Bone marrow (tissue), 2 donors: ENCODE measurements around the gene TGFA.
"Not testable (repeated sequence)": the region's sequence is repeated elsewhere in the genome, so short reads cannot be mapped to it uniquely, and the experiment has no call there.

ENCODE experiments used
- DNase-seq, 2 donors: peaks; one replicate each; lab custom pipeline; 2025; lab: John Stamatoyannopoulos, UW

TGFA gene

GRCh38 chr2:70498054-70498453 is 55.6 kb downstream of the TGFA start:
- DNase-seq: no peak

- no peak for DNase-seq
Measured at GRCh38 chr2:70496819-70497218, 56.8 kb downstream of the TGFA start.

GRCh38 chr2:70494293-70494886 is 59.2 kb downstream of the TGFA start:
- DNase-seq: no peak

GRCh38 chr2:70490381-70490780 is 63.2 kb downstream of the TGFA start:
- no peak for DNase-seq

GRCh38 chr2:70489165-70489564 is 64.5 kb downstream of the TGFA start:
- no peak for DNase-seq

- no peak for DNase-seq
Measured at GRCh38 chr2:70484086-70484485, 69.5 kb downstream of the TGFA start.

- no peak for DNase-seq
Measured at GRCh38 chr2:70482401-70482800, 71.2 kb downstream of the TGFA start.

GRCh38 chr2:70480468-70480867 is 73.2 kb downstream of the TGFA start:
- DNase-seq: no peak

- DNase-seq: no peak
Measured at GRCh38 chr2:70479816-70480215, 73.8 kb downstream of the TGFA start.

- DNase-seq: no peak
Measured at GRCh38 chr2:70477441-70477844, 76.2 kb downstream of the TGFA start.

GRCh38 chr2:70475266-70475665 is 78.4 kb downstream of the TGFA start:
- DNase-seq: no peak

GRCh38 chr2:70474256-70474848 is 79.3 kb downstream of the TGFA start:
- DNase-seq: no peak

- DNase-seq: no peak
Measured at GRCh38 chr2:70473101-70473722, 80.4 kb downstream of the TGFA start.

- DNase-seq: no peak
Measured at GRCh38 chr2:70472221-70472890, 81.3 kb downstream of the TGFA start.

GRCh38 chr2:70471129-70471528 is 82.5 kb downstream of the TGFA start:
- DNase-seq: no peak

- DNase-seq: no peak
Measured at GRCh38 chr2:70469961-70470360, 83.7 kb downstream of the TGFA start.

- no peak for DNase-seq
Measured at GRCh38 chr2:70469435-70469834, 84.2 kb downstream of the TGFA start.

- DNase-seq: no peak
Measured at GRCh38 chr2:70468878-70469277, 84.7 kb downstream of the TGFA start.

- no peak for DNase-seq
Measured at GRCh38 chr2:70467831-70468779, 85.5 kb downstream of the TGFA start.

GRCh38 chr2:70467237-70467636 is 86.4 kb downstream of the TGFA start:
- DNase-seq: no peak

GRCh38 chr2:70466647-70467046 is 87.0 kb downstream of the TGFA start:
- DNase-seq: not testable (repeated sequence)

GRCh38 chr2:70463997-70464396 is 89.6 kb downstream of the TGFA start:
- DNase-seq: no peak
